RWPE1 (cell line): ENCODE data around the gene NOLC1.
"Not testable (repeated sequence)": the region's sequence is repeated elsewhere in the genome, so short reads cannot be mapped to it uniquely, and the experiment has no call there.

Experiments
- CTCF ChIA-PET: fragments of 350-600 bp; sonication (Branson Sonifier 250); formaldehyde crosslinking; extraction: SDS; loops from one replicate; lab custom pipeline; 2021; lab: Yijun Ruan, JAX
- POLR2A ChIA-PET: fragments of 400-600 bp; formaldehyde crosslinking; extraction: SDS; loops from one replicate; lab custom pipeline; 2020; ENCODE audit warnings: antibody characterized with exemption; ENCODE audit not compliant: low non-redundant PET; lab: Yijun Ruan, JAX
- DNase-seq: peaks from one replicate; pipeline ENCODE4 v3.0.0; 2012; ENCODE audit warnings: low spot score
- H3K27ac ChIP-seq: fragments of 450-650 bp; 2 replicates; pipeline ENCODE4 v1.5.1; 2017
- CTCF ChIP-seq: fragments of 450-650 bp; conservative IDR thresholded peaks from 2 replicates; pipeline ENCODE4 v1.5.1; 2017; ENCODE audit warnings: low read depth, mild to moderate bottlenecking

The NOLC1 gene

GRCh38 chr10:102175415-102175814, 23.2 kb downstream of the NOLC1 start:
- ChIA-PET POLR2A (no interaction called here), CTCF (no interaction called here)
- H3K27ac ChIP-seq: no peak overlapping the region
- no peak for TF ChIP-seq CTCF
- no peak for DNase-seq

- DNase-seq: no peak
- CTCF ChIA-PET: interaction anchor here (0.7 kb wide), 1 partner anchor 53 kb away, joined by 3 read pairs; no protein-coding TSS in a partner anchor
- no peak overlapping the region for H3K27ac ChIP-seq
- POLR2A ChIA-PET: no interaction called here
- no peak for TF ChIP-seq CTCF
Observed at GRCh38 chr10:102184606-102185005, 32.4 kb downstream of the NOLC1 start.

GRCh38 chr10:102185272-102185671, 33.1 kb downstream of the NOLC1 start:
- POLR2A ChIA-PET: interaction anchor here (0.7 kb wide), 1 partner anchor 42 kb away, joined by 3 read pairs; no protein-coding TSS in a partner anchor
- no peak for TF ChIP-seq CTCF
- CTCF ChIA-PET: interaction anchor here (0.6 kb wide), 1 partner anchor 20 kb away, joined by 5 read pairs; no protein-coding TSS in a partner anchor
- no peak overlapping the region for H3K27ac ChIP-seq
- DNase-seq: no peak

GRCh38 chr10:102185811-102186527, 33.8 kb downstream of the NOLC1 start:
- DNase-seq: no peak
- no peak for TF ChIP-seq CTCF
- POLR2A ChIA-PET: interaction anchor here (0.7 kb wide), 1 partner anchor 42 kb away, joined by 3 read pairs; no protein-coding TSS in a partner anchor
- no peak overlapping the region for H3K27ac ChIP-seq
- CTCF ChIA-PET: interaction anchor here (0.6 kb wide), 1 partner anchor 20 kb away, joined by 5 read pairs; no protein-coding TSS in a partner anchor

GRCh38 chr10:102188298-102188940, 36.2 kb downstream of the NOLC1 start:
- TF ChIP-seq CTCF: no peak
- no peak for DNase-seq
- no peak overlapping the region for H3K27ac ChIP-seq
- ChIA-PET CTCF (interaction anchor here (0.6 to 1.2 kb wide), 3 partner anchors 18 to 161 kb away, joined by 3 to 4 read pairs (median 4); no protein-coding TSS in a partner anchor), POLR2A (interaction anchor here (0.5 kb wide), 1 partner anchor 31 kb away, joined by 4 read pairs; no protein-coding TSS in a partner anchor)

GRCh38 chr10:102188941-102189898, 37.0 kb downstream of the NOLC1 start:
- CTCF ChIA-PET: interaction anchor here (0.6 to 0.7 kb wide), 3 partner anchors 315 to 703 kb away, joined by 3 to 6 read pairs (median 5); no protein-coding TSS in a partner anchor
- not testable (repeated sequence) for H3K27ac ChIP-seq, DNase-seq
- POLR2A ChIA-PET: interaction anchor here (0.5 kb wide), 1 partner anchor 30 kb away, joined by 4 read pairs; no protein-coding TSS in a partner anchor
